Suppressor macrophage treated with lipopolysaccharide for 4 hours (primary cell): Measurements from ENCODE around the gene ADM.

Experiments used
- DNase-seq: peaks from one replicate; pipeline ENCODE4 v3.0.0-alpha.2; 2020

Gene ADM

DNA sequence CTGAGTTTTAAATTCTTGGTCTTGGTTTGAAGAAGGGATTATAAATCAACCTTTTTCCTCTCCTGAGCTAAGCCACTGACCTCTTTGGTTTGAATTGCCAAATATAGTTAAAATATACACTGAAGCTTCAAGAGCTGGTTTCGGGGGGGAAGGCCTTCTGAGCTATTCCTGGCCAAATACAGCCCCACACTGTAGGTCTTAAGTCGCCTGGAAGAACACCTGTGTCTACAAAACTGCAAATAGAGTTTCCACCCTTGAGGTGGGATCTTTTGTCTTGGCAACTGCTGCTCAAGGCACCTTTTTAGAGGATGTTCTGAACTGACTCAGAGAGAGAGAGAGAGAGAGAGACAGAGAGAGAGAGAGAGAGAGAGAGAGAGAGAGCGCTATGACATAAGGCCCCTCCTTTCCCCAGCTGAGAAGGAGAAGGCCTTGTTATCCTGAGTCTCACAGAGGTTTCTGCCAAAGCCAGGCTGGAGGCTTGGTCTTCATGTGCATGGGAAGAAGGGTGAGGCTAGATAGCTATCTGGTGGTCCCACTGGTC, 5.5 kb downstream of the ADM start:
- DNase-seq = no peak

DNA sequence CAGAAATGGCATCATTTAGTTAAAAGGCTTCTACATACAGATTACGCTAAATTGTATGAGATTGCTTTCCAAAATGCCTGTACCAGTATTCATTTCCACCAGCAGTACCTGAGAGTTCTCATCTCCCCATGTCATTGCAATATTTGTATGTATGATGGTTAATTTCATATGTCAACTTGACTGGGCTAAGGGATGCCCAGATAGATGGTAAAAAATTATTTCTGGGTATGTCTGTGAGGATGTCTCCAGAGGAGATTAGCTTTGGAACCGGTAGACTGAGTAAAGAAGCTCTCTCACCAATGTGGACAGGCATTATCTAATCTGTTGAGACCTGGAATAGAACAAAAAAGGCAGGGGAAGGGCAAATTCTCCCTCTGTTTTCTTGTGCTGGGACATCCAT, 6.9 kb downstream of the ADM start:
- DNase-seq = no peak

DNA sequence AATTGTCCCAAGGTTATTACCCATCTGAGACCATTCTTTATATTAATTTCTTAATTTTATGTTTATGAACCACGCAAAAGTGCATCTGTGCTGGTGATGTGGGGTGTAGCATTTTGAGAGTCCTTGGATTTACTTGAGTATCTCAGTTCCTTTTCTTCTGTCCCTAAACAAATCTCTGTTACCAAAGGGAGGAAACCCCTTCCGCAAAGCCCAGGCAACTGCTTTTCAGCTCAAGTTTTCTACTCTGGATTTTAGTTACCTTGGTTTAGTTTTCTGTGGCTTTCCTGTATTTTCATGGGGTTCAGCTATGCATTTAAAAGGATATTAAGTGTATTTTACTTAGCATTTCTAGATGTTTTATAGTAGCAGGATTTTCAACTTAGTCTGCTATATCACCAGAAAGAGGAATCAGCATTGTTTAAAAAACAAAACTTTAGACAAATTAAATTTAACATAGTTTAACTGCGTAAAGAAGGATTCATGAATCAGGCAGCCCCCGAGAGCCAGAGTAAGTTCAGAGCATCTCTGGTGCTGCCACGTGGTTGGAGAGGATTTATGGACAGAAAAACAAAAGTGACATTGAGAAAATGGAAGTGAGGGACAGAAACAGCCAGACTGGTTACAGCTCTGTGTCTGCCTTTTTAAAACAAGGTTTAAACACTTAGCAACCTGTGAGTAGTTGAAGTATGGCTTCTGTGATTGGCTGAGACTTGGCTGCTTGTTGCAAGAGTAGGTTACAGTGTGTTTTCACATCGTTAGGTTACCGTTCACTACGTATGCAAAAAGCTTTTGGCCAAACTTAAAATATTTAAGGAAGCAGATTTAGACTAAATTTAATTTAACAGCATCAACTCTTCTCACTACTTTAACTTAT, 9.6 kb downstream of the ADM start:
- DNase-seq = peak; percentile 59

DNA sequence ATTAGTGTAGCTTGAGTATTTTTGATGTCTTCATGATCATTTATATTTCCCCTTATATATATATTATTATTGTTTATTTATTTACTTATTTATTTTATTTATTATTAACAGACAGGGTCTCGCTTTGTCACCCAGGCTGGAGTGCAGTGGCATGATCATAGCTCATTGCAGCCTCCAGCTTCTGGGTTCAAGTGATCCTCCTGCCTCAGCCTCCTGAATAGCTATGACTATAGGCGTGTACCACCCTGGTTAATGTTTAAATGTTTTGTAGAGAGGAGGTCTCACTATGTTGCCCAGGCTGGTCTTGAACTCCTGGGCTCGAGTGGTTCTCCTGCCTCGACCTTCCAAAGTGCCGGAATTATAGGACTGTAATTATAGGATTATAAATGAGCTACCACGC, 10.2 kb downstream of the ADM start:
- DNase-seq = no peak

DNA sequence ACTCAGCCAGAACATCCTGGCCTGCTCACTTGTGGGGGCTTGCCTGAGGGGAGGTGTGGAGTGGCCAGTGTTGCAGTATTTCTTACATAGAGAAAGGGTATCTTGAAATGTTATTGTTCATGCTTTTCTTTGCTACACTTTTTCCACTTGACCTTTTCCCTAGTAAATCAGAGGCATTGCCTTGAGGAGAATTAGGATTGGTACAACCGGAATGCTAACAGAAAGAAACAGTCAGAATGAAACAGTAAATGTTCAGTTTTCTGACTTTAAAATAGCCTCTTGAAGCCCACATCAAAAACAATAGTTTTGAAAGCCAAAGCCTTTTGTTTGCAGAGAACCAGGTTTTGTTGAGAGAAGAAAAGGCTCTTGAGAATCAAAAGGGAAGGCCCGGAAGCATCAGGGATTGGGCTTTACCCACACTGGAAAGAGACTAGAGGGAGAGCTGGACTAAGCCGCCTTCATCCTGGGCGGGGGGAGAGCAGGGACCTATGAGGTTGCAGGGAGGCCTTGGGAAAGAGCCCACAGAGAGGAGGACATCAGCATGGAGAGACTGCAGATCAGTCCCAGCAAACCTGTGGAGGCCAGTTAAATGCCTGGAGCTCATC, 12.4 kb downstream of the ADM start:
- no peak for DNase-seq

DNA sequence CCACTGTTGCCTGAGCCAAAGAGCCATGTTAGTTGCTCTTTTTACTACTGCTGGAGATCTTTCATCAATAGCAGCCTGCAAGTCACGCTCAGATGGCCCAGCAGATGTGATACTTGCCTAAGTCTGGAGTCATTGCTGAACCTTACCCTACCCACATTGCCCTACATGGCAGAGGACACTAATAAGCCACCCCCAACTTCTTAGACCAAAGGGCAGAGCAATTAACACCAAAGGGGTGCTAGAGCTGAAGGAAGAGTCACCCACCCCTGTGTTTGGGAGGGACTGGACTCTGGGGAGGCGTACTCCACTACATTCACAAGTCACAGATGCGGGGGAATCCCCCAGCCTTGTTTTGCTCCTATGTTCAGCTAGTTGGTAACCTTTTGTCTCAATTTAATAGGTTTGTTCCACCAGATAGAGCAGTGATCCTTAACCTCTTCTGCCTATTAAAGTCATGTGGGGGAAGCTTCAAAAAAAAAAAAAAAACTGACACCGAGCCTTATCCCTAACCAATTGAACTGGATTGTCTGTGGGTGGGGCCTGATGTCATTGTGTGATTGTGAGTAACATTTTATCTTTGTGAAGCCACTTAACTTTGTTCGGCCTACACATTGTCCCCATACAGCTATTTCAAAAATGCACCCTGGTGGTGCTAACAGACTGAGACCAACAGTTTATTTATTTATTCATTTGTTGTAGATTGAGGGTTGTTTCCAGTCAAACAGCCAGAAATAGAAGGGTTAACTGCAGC, 13.1 kb downstream of the ADM start:
- DNase-seq = no peak

DNA sequence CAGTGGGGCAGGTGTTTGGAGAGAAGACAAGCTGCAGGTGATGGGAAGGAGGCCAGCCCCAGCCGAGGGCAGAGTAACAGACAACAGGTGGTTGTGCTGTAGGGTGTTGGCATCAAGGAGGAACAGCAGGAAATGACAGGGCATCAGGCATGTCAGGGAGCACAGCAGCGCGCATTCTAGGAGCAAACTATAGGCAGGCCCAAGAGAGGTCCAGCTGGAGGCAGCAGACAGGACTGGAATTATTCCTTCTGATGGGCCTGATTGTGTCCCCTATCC, 13.6 kb downstream of the ADM start:
- no peak for DNase-seq

DNA sequence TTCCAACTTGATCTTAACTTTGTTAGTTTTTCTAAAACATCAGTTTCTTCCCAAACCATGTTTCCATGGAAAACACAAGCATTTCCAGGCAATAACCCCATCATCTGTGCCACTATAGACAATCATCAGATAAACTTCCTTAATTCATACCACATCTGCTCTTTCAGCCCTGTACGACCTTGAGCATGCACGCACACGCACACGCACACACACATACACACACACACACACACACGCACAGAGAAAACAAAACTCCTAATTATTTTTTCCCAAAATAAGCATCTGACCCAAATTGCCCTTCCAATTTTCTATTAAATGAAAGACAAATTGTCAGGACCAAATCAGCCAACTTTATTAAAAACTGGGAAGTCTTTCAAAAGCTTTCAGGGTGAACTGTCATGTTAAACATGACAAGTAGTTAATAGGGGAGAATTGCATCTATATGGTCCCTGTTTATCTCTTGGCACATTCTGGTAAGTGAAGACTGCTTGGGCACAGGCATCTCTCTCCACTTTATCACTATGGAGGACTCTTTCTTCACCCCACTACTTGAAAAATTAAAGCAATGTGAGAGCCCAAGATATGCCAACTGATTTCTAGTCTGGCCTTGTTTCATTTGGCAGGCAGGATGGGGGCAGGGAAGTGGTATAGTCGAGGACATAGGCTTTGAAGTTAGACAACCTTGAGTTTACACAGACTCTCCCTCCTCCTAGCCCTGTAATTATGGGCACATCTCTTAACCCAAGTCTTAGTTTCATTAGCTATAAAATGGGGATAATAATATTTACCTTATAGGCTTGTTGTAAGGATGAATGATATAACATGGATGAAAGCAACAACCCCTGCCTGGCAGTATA, 15.1 kb downstream of the ADM start:
- DNase-seq = no peak

DNA sequence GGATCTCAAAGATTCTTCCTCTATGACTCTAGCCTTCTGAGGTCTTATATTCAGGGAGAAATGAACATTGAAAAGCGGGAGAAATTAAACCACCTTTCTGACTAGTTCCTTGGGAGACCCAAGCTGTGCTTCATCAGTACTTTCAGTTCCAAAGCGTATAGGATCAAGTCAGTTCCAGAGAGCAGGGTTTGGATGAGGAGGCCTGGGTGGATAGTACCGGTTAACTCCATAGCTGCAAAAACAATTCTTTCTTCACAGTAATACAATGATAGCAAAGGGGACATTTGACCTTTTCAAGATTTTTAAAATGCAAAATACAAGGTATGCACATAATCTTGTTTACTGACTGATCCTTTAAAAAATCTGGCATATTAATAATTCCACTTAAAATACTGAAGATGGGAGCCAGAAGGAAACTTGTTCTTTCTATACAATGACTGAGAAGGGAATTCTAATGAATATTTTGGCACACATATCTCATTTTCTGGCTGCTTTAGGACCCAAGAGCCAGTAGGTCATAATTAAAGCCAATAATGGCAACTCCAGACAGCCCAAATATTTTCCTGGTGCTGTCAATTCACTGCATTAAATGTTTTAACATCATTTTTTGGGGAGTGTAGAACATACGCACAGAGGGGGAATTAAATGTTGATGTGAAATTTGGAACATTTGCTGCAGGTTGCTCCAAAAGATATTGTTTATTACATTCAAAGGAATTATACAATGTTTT, 16.0 kb downstream of the ADM start:
- DNase-seq = no peak

DNA sequence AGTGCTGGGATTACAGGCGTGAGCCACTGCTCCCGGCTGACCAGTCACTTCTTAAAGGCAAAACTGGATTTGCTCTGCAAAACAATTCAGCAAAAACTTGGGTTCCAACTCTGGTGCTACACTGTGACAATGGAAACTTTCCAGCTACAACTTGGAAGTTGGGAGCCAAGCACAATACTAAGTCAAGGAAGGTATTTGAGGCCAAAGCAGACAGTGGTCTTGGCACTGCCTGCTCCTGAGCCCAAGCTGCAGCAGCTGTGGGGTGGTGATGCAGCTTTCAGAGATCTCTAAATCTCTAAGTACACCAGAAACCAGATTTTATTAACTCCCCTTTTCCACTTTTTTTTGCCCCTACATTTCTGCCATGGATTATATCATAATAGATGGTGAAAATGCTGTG, 17.5 kb downstream of the ADM start:
- DNase-seq = no peak

DNA sequence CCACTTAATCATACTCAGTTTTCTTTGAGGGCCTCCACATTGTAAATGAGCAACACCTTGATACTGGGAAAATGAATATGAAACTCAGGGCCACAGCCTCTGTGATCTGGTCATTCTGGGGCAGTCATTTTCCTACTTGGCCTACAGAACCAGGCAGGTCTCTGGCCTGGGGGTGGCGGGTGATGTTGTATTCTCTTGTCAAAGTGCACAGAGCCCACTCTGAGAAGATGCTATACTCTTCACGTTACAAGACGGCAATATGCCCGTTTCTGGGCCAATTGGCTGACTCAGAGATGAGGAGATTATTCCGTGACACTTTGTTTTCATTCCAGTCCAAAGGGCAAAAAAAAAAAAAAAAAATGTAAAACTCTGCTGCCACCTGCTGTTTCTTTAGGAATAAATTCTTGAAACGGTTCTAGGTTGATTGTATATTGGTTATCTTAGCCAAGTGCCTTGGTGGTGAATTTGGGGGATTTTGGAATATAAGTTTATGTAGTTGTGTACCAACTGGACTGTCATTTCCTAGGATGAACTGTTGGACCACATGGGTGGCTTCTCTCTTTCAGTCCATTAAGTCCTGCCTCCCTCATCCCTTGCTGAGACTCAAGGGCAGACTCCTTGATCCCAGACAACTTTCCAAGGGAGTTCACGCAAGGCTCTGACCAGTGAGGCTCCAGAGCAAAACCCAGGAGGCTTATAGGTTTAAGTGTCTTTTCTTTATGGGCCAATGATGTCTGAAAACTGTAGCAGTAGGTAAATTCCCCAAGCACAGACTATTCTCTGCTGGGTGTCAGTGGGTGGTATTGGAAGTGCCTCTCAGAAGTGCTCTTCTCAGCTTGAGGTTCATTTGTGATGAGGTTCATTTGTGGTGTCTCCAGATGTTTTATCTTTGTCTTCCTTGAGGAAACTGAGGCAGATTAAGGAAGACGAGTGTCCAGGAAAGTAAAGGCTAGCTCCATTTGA, 18.2 kb downstream of the ADM start:
- DNase-seq = peak; percentile 88

DNA sequence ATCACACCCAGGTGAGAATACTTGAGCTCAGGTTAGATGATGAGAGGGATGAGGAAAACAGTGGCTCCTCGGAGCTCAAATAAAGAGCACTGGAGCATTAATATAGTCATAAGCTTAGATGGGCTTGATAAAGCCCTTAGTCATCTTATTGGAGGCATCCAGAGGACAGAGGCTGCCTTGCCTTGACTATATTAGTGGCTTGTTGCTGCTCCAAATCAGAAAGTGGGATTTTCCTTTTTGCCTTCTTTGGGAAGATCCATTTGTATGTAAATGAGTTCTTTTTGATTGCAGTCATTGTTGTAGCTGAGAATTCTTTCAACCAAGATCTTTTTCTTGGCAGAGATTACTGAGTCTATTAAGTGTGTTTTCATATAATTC, 18.9 kb downstream of the ADM start:
- DNase-seq = no peak

DNA sequence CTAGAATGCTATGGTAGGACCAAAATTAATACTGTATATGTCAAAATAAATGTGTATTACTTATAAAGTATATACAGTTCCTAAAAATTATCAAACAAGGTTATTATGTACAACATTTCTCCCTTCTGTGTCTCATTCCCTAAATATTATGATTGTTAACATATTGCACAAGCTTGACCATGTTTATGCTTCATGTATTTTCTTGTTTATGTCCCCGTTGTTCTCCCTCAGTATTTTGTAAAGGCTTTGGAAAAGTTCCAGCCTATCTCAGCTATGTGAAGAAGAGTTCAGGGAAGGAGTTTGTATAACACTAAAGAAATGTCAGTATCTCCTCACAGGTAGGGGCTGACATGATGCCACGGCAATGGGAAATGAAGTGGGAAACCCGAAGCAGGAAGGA, 19.6 kb downstream of the ADM start:
- DNase-seq = no peak

DNA sequence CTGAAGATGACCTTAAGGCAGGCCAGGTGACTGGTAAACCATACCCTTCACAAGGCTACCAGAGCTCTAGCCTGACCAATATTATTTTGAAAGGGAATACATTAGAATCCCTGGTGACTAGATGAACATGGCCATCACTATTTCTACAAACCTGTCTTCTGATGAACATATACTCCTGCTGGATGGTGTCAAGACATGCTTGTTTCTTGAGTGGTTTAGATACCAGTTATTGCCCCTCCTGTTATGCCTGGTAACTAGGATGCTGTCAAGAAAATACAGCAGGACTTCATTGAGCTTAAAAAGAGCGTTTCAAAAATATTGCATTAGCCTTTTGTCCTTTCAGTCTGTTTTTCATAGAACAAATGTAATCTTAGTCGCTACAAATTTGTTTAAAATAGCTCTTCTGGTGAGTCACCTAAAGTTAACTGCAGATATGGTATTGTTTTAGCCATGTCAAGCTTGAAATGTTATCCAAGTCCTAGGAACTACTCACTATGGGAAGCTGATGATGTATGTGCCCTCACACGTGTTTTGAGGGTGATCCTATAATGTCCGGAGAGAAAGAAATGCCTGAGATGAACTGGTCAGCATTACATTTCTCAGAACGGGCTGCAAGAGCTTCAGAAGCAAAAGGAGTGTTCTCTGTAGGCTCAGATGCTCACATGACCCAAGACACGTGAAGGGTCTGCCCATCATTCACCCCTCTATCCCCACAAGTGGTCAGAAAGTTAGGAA, 20.6 kb downstream of the ADM start:
- no peak for DNase-seq

DNA sequence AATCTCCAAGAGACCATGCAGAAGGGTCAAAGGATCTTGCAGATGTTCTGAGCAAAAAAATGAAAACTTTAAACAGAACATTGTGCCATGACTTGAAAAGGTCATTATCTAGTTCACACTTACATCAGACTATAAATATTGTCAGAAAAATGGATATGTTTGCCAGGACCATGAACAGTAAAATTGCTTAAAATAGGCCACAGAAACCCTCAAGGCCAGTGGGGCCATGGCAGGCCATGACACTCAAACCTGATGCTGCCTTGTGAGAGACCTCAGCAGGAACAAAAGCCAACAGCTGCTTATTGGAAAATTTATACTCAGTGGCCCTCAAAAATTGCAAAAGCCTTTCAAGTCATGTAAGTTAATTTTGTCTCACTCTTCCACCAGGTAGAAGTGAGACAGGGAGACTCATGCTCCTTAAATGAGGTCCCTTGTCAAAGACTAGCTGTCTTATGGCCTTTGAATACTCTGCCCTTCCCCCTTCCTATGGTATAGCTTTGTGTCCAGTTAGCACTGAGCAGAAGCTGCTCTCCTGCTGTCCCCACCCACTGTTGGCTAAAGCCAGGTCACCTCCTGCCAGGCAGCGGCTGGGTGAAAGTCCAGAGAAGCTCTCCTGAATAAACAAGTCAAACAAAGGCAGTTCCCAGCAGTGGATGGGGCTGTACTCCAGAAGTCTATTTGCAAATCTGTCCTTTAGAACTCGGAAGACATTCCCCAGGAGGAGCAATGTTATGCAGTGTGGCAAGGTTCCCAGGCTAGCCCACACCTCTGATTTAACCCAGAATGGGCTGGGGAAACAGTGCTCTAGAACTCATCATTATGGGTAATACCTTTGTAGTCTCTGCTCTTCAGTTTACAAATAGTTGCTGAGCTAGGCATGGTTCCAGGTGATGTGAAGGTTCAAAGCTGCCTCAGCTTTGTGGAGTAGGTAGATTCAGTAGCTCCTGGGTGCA, 21.4 kb downstream of the ADM start:
- DNase-seq = no peak

DNA sequence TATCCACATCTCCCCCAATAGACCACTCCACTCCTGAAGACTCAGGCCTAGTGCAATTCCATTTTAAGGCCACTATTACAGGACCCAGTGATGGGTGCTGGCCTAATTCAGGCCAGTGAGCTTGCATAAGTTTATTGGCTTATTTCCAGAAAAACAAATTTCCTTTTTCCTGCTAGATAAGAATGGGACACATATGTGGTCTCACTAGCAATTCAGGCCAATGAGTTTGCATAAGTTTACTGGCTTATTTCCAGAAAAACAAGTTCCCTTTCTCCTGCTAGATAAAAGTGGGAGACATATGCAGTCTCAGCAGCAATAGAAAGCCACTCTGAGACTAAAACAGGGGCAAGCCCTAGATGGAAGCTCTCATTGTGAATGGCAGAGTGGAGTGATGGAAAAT, 22.4 kb downstream of the ADM start:
- peak; percentile 32 for DNase-seq

DNA sequence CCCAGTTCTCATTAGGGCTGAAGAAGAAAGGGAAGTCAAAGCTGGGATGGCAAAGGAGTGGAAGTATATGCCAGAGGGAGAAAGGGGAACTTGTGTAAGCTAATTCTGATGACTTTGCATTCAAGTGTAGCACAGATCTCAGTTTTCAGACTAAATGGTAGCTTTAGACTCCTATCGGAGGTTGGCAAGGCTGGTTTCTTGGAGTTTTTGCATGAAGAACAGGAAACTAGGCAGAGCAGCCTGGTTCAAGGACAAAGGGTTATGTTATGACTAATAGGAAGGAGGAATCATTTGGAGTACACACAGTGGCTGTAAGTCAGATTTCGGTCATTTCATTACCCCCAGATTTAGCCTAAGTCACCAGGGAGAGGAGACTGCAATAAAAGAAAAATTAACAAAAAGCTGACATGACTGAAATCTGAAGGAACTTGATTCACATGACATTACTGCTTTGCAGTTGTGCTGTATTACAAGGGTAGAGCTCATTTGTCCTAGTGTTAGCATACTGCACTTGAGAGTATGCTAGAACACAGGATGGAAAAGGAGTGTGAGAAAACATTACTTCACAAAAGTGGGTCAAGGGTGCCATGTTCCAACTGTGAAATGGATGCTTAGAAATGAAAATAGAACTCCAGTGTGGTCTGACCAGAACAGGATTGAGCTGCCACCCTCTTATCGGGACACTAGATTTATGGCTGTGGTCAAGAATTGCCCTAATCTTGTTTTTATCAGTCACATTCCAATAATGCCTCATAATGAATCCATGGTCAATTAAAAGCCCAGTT, 23.6 kb downstream of the ADM start:
- peak; percentile 80 for DNase-seq

DNA sequence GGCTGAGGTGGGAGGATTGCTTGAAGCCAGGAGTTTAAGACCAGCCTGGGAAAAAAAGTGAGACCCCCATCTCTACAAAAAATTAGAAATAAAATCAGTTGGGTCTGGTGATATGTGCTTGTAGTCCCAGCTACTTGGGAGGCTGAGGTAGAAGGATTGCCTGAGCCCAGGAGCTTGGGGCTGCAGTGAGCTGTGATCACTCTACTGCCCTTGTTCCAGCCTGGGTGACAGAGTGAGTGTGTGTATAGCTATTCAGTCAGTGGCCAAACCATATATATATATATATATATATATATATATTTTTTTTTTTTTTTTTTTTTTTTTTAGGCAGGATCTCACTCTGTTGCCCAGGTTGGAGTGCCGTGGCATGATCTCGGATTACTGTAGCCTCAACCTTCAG, 24.5 kb downstream of the ADM start:
- no peak for DNase-seq
